ENCODE measurements around the gene USP36.

- TF ChIP-seq CTCF (conservative IDR thresholded peaks at IDR 0.05; ENCODE audit: low read length) = no peak
- TF ChIP-seq EZH2phosphoT487 (IDR thresholded peaks at IDR 0.05; ENCODE audit: borderline replicate concordance, low read depth, low read length) = no peak
These were observed 27.8 kb downstream of the USP36 start for GRCh38 chr17:78812855-78813254.

All from OCI-LY7 (cell line).